Type B pancreatic cell (in vitro differentiated cells): ENCODE data around the gene IL1RAPL2. TPM values are rescaled to one million over a fixed set of nuclear protein-coding genes. Genes with fewer than 3 reads are reported as not detected.
"Not testable (repeated sequence)": the region's sequence is repeated elsewhere in the genome, so short reads cannot be mapped to it uniquely, and the experiment has no call there.

ENCODE experiments used
- DNase-seq: peaks from one replicate; pipeline ENCODE4 v3.0.0; 2021; ENCODE audit warnings: mixed read lengths; ENCODE audit not compliant: unreplicated experiment; ENCODE audit errors: extremely low spot score
- H3K27ac Mint-ChIP-seq: 2 replicates; pipeline ENCODE4 v1.8.0; 2021; ENCODE audit warnings: mild to moderate bottlenecking, mixed read lengths
- H3K27me3 Mint-ChIP-seq: 2 replicates; pipeline ENCODE4 v1.8.0; 2021; ENCODE audit warnings: mixed read lengths
- H3K36me3 Mint-ChIP-seq: 2 replicates; pipeline ENCODE4 v1.8.0; 2021; ENCODE audit warnings: mixed read lengths
- H3K4me1 Mint-ChIP-seq: one replicate; pipeline ENCODE4 v1.8.0; 2021; ENCODE audit warnings: mixed read lengths; ENCODE audit not compliant: unreplicated experiment
- H3K4me3 Mint-ChIP-seq: 2 replicates; pipeline ENCODE4 v1.8.0; 2021; ENCODE audit warnings: mild to moderate bottlenecking, mixed read lengths
- H3K9me3 Mint-ChIP-seq: 2 replicates; pipeline ENCODE4 v1.8.0; 2021; ENCODE audit warnings: mixed read lengths
- total RNA-seq: library from RNA; stranded (reverse); gene quantifications from 2 replicates; pipeline ENCODE4 v1.2.1, GENCODE V29; 2021; ENCODE audit warnings: low replicate concordance
- TF ChIP-seq, protein P1 (sequence below): fragments of 200-600 bp; sonication (generic); conservative IDR thresholded peaks from 2 replicates; pipeline ENCODE4 v1.5.0; 2021; ENCODE audit warnings: antibody characterized with exemption, mild to moderate bottlenecking

Gene IL1RAPL2
- total RNA-seq, 1 donor from 2014 or later: 4.5 TPM

DNA sequence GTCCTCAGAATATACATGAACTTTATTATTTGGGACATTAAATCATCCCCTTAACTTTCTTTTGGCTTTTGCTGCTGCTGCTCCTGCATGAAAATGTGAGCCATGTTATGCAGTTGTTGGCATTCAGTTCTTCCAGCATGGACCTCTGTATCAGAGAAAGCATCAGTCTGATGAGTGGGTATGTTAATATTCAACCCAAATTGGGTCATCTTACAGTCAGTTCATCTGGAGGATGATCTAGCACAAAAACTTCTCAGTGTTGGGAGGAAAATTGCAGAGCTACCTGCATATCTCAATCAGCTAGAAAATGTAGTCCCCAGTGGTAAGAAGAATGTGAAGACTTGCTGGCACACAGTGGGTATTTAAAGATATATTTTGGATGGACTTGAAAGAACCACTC lies 96.7 kb downstream of the IL1RAPL2 start:
- H3K36me3 Mint-ChIP-seq: peaks cover 4% of the 10 kb centered on the region
- no peak overlapping the region for H3K4me3 Mint-ChIP-seq
- TF ChIP-seq, protein P1, sequence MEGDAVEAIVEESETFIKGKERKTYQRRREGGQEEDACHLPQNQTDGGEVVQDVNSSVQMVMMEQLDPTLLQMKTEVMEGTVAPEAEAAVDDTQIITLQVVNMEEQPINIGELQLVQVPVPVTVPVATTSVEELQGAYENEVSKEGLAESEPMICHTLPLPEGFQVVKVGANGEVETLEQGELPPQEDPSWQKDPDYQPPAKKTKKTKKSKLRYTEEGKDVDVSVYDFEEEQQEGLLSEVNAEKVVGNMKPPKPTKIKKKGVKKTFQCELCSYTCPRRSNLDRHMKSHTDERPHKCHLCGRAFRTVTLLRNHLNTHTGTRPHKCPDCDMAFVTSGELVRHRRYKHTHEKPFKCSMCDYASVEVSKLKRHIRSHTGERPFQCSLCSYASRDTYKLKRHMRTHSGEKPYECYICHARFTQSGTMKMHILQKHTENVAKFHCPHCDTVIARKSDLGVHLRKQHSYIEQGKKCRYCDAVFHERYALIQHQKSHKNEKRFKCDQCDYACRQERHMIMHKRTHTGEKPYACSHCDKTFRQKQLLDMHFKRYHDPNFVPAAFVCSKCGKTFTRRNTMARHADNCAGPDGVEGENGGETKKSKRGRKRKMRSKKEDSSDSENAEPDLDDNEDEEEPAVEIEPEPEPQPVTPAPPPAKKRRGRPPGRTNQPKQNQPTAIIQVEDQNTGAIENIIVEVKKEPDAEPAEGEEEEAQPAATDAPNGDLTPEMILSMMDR: no peak
- no peaks in the 10 kb centered on the region for H3K27me3 Mint-ChIP-seq
- no peaks in the 10 kb centered on the region for H3K4me1 Mint-ChIP-seq
- no peak overlapping the region for H3K27ac Mint-ChIP-seq
- no peaks in the 10 kb centered on the region for H3K9me3 Mint-ChIP-seq
- DNase-seq: no peak

DNA sequence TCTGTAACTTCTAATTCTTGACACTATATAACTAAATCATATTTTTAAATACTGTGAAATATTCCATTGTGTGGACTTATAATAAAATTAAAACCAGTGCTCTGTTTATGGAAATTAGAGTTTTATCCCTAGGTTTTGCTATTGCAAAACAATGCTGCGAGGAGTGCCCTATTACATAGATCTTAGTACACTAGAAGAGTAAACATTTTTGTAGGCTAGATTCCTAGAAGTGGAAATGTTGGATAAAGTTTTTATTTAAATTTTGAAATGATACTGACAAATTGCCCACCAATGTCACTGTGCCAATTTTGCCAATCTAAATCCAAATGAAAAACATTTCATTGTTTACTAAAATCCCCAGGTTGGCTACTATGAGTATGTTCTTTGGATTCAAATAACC lies 99.7 kb downstream of the IL1RAPL2 start:
- H3K4me3 Mint-ChIP-seq: no peak overlapping the region
- TF ChIP-seq, protein P1: no peak
- no peaks in the 10 kb centered on the region for H3K4me1 Mint-ChIP-seq
- H3K27me3 Mint-ChIP-seq: no peaks in the 10 kb centered on the region
- H3K9me3 Mint-ChIP-seq: no peaks in the 10 kb centered on the region
- DNase-seq: no peak
- H3K27ac Mint-ChIP-seq: no peak overlapping the region
- H3K36me3 Mint-ChIP-seq: peaks cover 4% of the 10 kb centered on the region

DNA sequence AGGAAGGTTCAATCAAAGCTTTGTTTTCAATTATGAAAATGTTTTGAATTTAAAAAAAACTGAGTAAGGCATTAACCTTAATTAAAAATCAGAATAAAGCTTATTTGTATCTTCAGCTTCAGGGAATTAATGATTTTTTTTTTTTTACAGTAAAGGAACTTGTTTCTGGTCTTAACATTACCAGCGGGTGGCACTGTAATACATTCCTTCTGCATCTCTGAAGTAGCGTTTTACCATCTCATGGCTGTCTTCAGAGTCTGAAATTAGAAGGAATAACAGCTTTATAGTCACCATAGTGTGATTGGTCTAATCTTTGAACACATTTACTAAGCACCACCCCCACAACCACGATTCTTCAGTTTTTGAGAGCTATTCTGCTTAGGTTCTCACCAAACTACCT lies 102.6 kb downstream of the IL1RAPL2 start:
- Mint-ChIP-seq H3K27ac (no peak overlapping the region), H3K4me3 (no peak overlapping the region), H3K27me3 (no peaks in the 10 kb centered on the region), H3K36me3 (peaks cover 2% of the 10 kb centered on the region), H3K4me1 (no peaks in the 10 kb centered on the region), H3K9me3 (no peaks in the 10 kb centered on the region)
- DNase-seq: no peak
- TF ChIP-seq, protein P1: peak; percentile 57

DNA sequence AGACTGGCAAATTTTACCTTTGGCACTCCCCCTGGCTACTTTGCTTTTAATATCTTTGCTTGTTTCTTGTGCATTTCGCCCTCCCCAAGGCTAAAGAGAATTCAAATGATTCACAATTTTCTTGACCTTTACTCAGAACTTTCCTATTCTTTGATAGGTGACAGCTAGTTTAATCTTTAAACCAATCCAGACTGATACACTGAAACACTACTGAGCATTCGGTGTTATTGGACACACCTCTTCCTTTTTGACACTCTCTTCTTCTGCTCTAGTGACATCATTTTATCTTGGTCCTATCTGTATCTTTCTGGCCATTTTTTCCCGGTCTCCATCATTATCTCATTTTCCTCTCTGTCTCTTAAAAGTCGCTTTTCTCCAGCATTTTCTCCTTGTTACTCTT lies 103.1 kb downstream of the IL1RAPL2 start:
- DNase-seq: no peak
- Mint-ChIP-seq H3K9me3 (no peaks in the 10 kb centered on the region), H3K27me3 (no peaks in the 10 kb centered on the region), H3K36me3 (no peaks in the 10 kb centered on the region), H3K27ac (no peak overlapping the region), H3K4me3 (no peak overlapping the region), H3K4me1 (no peaks in the 10 kb centered on the region)
- TF ChIP-seq, protein P1: no peak

DNA sequence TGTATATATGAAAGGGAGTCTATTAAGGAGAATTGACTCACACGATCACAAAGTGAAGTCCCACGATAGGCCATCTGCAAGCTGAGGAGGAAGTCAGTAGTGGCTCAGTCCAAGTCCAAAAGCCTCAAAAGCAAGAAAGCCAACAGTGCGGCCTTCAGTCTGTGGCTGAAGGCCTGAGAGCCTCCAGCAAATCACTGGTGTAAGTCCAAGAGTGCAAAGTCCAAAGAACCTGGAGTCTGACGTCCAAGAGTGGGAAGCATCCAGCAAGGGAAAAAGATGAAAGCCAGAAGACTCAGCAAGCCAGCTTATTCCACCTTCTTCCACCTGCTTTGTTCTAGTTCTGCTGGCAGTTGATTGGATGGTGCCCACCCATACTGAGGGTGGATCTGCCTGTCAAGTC lies 104.1 kb downstream of the IL1RAPL2 start:
- DNase-seq: no peak
- TF ChIP-seq, protein P1: no peak
- Mint-ChIP-seq H3K4me3 (no peak overlapping the region), H3K36me3 (no peaks in the 10 kb centered on the region), H3K27ac (no peak overlapping the region), H3K4me1 (no peaks in the 10 kb centered on the region), H3K9me3 (no peaks in the 10 kb centered on the region), H3K27me3 (no peaks in the 10 kb centered on the region)

DNA sequence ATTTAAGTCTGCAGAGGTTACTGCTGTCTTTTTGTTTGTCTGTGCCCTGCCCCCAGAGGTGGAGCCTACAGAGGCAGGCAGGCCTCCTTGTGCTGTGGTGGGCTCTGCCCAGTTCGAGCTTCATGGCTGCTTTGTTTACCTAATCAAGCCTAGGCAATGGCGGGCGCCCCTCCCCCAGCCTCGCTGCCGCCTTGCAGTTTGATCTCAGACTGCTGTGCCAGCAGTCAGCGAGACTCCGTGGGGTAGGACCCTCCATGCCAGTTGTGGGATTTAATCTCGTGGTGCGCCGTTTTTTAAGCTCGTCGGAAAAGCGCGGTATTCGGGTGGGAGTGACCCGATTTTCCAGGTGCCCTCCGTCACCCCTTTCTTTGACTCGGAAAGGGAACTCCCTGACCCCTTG lies 111.5 kb downstream of the IL1RAPL2 start:
- not testable (repeated sequence) for H3K27me3 Mint-ChIP-seq, H3K4me1 Mint-ChIP-seq, H3K27ac Mint-ChIP-seq, H3K36me3 Mint-ChIP-seq, H3K4me3 Mint-ChIP-seq, H3K9me3 Mint-ChIP-seq, DNase-seq
